Measurements from ENCODE around the gene CFAP161.

Gene CFAP161

GRCh38 chr15:81196576-81197254, 62.6 kb downstream of the CFAP161 start, which contains the start of gene IL16:
Gene IL16 (plus strand): TSS chr15:81196879. CDS start chr15:81225400, 28,521 bp downstream.
- Mint-ChIP-seq H3K9me3 (no peaks in the 10 kb centered on the region), H3K27me3 (peaks cover 13% of the 10 kb centered on the region), H3K27ac (no peak within 1 kb of the TSS), H3K4me3 (no peak within 1 kb of the TSS), H3K36me3 (ENCODE audit: low read depth) (no peaks in the 10 kb centered on the region), H3K4me1 (ENCODE audit: low read depth) (peaks cover 4% of the 10 kb centered on the region)
- no peak for DNase-seq

GRCh38 chr15:81197255-81197630, 63.2 kb downstream of the CFAP161 start:
- H3K4me3 Mint-ChIP-seq, result no peak overlapping the region
- no peak for DNase-seq
- H3K4me1 Mint-ChIP-seq (ENCODE audit: low read depth), result peaks cover 4% of the 10 kb centered on the region
- no peaks in the 10 kb centered on the region for H3K36me3 Mint-ChIP-seq (ENCODE audit: low read depth)
- H3K9me3 Mint-ChIP-seq, result no peaks in the 10 kb centered on the region
- H3K27ac Mint-ChIP-seq, result no peak overlapping the region
- H3K27me3 Mint-ChIP-seq, result peaks cover 10% of the 10 kb centered on the region

- Mint-ChIP-seq H3K4me3 (no peak overlapping the region), H3K9me3 (no peaks in the 10 kb centered on the region), H3K27me3 (peaks cover 10% of the 10 kb centered on the region), H3K4me1 (ENCODE audit: low read depth) (peaks cover 4% of the 10 kb centered on the region), H3K27ac (no peak overlapping the region), H3K36me3 (ENCODE audit: low read depth) (no peaks in the 10 kb centered on the region)
- no peak for DNase-seq
Measured at GRCh38 chr15:81197688-81198281, 63.7 kb downstream of the CFAP161 start.
